IPS DF 19.7 (cell line): ENCODE measurements around the gene NFATC3.

Experiments used
- DNase-seq: peaks from one replicate; pipeline ENCODE4 v3.0.0-alpha.2; 2013; ENCODE audit warnings: low read depth, low spot score

Gene NFATC3

GRCh38 chr16:68269793-68270192 lies 184.6 kb downstream of the NFATC3 start:
- DNase-seq, result no peak

- DNase-seq, result no peak
Measured at GRCh38 chr16:68270353-68270752, 185.2 kb downstream of the NFATC3 start.

DNA sequence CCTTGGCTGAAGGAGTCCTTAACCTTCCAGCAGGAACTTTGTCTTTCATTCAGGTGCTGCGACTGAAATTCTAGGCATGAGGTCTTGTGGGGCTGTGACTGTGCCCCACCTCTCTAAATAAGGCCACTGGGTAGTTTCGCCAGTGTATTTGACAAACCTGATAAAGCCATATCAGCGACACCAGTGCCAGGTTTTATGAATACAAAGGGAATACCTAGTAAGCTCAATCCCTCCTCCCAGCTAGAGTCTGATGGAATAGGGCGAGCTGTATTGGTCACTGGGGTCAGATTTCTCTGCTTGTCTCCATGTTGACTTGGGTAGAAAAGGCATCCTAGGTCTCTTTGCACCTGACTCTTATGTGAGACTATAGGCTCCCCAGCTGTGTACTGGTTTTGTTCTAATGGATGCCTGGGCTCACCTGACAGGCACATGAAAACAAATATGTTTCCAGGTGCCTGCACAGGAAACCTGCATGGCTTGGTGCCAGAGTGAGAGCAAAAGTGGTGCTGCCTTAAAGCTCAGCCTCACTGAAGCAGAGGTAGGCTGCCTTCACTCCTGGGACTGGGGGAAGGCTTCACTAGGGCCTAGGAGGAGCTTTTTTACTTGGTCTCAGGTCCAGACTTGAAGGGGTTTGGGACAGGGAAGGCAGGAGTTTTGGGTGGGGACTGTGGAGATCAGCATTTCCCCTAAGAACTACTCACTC lies 187.5 kb downstream of the NFATC3 start:
- no peak for DNase-seq

DNA sequence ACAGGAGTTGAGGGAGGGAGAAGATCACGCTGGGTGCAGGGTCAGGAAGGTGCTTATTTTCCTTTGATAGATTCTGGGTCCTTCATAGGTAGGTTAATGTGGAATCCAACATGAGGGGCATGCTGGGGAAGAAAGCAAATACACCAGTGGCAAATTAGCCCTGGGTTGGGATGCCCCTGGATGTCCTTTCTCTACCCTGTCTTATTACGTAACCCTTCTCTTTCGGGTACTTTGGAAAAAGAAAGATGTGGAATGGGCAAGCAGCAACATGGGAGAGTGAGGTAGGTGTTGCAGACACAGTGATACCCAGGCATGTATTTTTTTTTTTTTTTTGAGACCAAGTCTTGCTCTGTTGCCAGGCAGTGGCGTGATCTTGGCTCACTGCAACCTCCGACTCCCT lies 188.3 kb downstream of the NFATC3 start:
- DNase-seq, result no peak

DNA sequence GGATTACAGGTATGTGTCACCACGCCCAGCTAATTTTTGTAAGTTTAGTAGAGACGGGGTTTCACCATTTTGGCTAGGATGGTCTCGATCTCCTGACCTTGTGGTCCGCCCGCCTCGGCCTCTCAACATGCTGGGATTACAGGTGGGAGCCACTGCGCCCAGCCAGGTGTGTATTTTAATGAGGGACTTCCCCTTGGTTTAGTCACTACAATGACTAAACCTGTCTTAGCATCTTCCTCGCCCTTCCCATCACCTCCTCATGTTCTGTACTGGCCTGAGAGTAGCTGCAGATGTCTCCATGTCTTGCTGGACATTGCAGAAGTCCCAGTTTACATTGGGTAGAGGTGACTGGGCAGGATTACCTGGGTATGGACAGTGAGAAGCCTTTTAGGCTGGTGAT lies 188.7 kb downstream of the NFATC3 start:
- no peak for DNase-seq

GRCh38 chr16:68274441-68274840 lies 189.3 kb downstream of the NFATC3 start:
- no peak for DNase-seq

DNA sequence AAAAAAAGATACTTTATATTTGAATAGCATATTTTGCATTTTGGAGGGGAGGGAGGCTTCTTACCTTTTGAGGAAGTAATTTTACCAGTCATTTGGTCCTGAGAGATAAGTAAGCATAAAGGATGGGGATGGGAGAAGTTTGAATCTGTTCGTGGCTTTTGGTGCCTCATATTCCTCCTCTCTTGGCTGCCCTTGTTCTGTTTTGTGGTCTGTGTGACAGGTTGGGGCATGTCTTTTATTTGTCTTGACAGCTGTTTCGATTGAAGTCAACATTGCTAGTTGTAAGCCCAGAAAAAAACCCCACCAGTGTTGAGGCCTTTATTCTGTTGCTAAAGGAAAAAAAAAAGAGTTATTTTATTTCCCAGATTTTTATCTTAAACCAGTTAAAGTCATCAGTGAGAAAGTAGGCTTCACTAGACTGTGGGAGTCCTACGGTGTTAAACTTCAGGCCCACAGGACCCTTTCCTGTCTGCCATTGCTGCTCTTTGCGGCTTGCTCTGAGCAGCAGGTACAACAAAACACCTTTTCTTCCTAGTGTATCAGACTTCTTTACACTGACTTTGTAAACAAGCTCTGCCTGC lies 190.5 kb downstream of the NFATC3 start:
- no peak for DNase-seq

DNA sequence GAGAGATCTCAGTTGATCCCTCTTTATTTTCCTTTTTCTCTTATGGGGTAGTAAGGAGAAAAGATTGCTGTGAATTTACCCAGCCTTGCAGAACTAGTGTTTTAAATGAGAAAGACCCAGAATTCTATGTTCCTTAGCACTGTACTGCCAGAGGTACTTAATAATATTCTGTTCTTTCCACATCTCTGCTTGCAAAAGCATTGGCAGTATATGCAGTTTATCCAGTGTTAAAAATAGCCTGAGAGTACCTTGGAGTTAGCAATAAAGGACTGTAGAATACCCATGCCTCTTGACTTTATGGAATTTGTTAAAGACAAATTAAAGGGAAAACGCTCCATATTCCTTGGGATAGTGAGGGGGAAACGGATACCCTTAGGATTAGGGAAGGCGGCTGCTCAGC lies 191.1 kb downstream of the NFATC3 start:
- DNase-seq, result no peak
